T-helper 22 cell (primary cell): ENCODE results near the gene LAMC2.
"Not testable (repeated sequence)": the region's sequence is repeated elsewhere in the genome, so short reads cannot be mapped to it uniquely, and the experiment has no call there.

Source experiments
- DNase-seq: peaks from one replicate; pipeline ENCODE4 v3.0.0-alpha.2; 2020; ENCODE audit warnings: low read depth

LAMC2 gene

GRCh38 chr1:183263886-183264602, 78.0 kb downstream of the LAMC2 start:
- DNase-seq = no peak

DNA sequence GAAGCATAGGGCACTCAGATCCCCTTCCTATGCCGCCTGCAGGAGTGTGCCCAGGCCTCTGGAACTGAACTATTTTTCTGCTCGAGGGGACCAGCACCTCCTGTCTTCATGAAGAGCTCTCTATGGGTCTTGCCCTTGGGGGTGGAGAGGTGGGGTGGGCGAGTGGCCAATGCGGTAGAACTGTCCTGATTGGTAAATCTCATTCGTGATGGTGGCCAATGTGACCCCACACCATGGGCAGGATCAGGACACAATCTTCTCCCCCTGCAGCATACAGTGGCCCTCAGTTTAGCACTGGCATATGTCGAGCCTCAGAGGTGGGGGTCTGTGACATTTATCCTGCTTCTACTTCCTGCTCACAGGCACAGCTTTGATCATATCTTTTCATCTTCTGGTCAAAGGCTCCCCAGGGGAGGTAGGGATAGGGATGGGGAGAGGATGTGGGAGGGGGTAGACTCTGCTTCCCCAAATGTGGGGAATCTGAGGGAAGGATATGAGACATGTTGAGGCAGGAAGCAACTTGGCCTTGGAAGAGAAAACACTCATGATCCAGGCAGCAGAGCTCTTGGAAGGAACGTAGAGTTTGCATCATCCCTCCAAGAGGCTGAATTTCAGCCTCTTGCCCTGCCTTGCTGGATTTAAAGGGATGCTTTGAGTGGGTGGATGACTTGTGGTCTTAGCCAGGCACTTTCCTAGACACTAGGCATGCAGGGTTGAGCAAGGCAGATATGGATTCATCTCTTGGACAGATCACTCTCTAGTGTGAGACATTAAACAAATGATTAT, 81.8 kb downstream of the LAMC2 start:
- no peak for DNase-seq

- DNase-seq = no peak
These were observed 84.6 kb downstream of the LAMC2 start for GRCh38 chr1:183270541-183271141.

GRCh38 chr1:183272390-183272848, 86.4 kb downstream of the LAMC2 start:
- DNase-seq = no peak

GRCh38 chr1:183273300-183273699, 87.2 kb downstream of the LAMC2 start:
- no peak for DNase-seq

DNA sequence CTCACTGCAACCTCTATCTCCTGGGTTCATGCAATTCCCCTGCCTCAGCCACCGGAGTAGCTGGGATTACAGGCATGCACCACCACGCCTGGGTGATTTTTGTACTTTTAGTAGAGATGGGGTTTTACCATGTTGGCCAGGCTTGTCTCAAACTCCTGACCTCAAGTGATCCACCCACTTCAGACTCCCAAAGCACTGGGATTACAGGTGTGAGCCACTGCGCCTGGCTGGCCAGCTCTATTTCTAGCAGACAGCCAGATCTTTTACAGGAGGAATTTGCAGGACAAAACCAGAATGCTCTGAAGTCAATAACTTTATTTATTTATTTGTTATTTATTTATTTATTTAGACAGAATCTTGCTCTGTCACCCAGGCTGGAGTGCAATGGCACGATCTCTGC, 87.9 kb downstream of the LAMC2 start:
- not testable (repeated sequence) for DNase-seq

- DNase-seq = no peak
These were observed 88.8 kb downstream of the LAMC2 start for GRCh38 chr1:183274836-183275235.

DNA sequence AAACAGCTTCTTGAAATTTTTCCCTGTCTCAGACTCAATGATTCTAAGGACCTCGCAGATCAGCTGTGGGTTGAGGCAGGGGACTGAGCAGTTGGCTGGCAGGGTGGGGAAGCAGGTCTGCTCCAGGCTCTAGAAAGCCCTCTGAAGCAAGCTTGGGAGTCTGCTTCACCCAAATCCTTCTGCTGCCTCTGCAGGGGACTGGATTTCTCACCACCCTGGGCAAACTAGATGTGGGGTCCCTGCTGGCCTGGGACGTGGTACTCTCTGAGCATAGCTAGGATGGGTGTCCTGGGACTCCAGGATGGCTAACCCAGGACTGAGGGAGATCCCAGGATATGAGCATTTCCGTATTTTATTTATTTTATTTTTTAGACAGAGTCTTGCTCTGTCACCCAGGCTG, 89.3 kb downstream of the LAMC2 start:
- DNase-seq = no peak

DNA sequence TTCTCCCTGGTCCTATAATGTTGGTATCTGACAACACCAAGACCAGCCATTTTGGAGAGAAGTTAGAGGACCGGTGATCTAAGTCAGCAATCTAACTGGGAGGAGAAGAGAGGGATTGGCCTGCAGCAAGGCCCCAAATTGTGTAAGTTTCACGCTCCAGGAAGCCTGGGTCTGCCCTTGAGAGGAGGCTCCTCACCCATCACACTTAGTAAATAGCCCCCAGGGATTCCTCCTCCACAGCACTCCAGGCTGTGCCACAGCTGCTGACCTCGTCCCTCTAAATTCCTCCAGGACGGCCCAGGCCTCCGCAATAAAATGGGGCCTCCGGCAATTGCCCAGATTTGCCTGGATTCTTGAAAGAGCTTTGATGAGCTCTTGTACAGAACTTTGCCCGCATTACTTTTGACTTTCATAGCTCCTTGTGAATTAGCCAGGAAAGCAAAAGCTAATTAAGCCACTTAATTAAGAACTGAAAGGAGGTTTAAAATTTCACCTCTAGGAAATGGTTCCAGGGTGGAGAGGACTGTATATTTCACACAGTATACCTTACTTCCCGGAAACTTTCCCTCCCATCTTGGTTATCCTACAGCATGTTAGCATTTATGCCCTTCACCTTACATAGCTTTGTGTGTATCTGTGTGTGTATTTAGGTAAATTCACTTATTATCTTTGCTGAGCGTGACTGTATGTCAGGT, 90.5 kb downstream of the LAMC2 start:
- no peak for DNase-seq

GRCh38 chr1:183277821-183278738, 92.0 kb downstream of the LAMC2 start:
- DNase-seq = no peak

DNA sequence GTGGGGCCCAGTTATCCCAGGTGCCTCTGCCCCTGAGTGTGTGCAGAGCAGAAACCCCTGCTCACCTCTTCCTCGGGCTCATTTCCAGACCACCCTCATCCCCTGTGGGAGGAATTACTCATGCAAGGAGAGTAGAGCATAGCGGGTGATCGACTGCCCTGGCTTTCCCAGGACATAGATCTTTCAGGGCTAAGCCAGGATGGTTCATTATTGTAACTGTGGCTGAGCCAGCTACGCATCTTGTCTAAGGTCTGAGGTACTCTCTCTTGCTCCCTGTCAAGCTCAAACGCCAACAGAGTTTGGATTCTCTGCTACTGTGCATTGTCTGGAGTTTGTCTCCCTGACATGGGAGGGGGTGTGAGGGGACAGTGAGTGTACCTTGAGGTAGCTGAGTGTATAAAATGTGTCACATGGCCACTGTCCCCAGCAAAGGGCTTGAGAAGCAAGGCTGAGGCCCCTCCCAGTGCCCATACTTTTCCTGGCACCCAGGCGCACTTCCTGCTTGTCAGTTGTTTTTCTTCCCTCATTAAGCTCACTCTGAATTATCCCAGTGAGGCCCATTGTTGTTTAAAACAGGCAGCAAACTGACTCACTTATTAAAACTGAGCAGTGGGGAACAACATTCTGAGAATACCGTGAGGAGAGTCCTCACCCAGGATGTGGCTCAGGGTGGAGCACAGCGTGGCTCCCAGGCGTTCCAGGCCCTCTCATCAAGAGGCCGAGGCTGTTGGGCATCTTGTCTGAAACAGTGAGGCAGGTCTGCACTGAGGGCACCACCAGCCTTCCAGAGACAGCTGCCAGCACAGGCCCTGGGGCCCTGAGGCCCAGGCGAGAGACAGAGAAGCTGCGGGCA, 92.9 kb downstream of the LAMC2 start:
- no peak for DNase-seq

DNA sequence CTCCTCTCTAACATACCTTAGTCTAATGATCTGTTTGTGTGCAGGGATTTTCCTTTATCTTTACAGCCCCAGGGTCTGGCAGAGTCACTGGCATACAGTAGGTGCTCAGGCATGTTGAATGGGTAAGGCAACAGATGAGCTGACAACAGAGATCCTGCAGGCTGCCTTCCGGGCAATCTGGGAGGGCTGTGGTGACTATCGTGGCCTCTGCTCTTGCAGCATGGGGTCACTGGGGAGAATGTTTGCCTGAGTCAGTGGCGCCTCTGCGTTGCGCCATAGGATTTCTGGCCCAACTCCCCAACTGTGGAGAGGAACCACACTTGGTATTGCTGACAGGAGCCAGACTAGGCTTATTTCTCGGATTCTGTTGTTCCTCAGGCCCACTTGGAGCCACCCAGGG, 93.8 kb downstream of the LAMC2 start:
- no peak for DNase-seq

DNA sequence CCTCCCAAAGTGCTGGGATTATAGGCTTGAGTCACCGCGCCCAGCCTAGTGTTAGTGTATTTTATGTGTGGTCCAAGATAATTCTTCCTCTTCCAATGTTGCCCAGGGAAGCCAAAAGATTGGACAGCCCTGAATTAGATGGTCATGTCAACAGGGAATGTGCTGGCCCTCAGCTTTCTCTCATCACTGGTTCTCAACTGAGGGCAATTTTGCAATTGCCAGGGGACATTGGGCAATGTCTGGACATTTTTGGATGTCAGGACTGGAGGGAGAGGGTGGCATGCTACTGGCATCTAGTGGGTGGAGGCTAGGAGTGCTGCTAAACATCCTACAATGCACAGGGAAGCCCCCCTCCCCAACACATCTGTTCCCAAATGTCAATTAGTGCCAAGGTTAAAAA, 95.0 kb downstream of the LAMC2 start:
- DNase-seq = no peak

- no peak for DNase-seq
These were observed 95.6 kb downstream of the LAMC2 start for GRCh38 chr1:183281553-183282091.

DNA sequence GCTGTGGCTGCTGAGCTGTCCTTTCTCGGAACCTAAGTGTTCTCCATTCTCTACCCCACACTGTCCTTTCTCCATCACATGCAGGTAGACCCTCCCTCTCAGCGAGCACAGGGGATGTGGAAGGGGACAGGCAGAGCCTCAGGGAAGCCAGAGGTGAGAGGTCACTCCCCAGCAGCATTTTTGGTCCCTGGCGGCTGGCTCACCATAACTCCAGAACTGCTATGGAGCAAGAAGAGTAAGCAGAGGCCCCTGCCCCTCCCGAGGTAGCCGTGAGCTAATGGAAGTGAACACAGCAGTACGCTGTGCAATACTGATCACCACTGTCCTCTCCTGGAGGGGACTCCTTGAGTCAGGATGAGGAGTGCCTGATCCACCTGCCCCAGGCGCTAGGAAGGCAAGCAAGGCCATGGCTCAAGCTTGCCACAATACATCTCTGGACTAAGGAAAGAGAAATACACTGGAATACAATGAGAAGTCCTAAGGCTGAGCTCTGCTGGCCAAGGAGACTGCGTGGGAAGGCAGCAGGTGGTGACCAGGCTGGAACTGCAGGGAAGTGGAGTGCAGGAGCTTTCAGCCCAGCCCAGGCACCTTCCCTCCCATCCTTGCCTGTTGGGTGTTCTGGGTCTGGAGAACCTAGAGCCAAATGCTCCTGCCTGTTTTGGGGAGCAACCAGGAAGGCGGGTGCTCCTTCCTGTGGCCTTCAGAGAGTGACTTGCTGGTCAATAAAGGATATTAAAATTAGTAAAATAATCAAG, 96.2 kb downstream of the LAMC2 start:
- no peak for DNase-seq

- no peak for DNase-seq
These were observed 97.2 kb downstream of the LAMC2 start for GRCh38 chr1:183283286-183283685.

DNA sequence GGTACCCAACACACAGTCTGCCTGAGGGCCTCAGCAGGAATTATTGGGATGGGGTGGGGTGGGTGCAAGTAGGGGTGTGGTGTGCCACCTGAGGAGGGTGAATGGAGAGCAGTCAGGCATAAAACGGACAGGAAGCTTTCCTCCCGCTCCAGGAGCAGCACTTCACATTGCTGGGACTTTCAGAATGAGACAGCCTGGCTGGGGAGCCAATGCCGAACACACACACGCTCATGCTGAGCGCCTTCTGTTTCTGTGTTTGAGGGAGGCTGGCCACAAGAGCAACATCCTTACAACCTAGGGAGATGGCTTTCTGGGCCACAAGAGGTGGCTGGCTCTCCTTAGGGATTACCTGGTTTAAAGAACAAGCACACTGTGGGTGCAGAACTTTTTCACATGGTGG, 98.0 kb downstream of the LAMC2 start:
- DNase-seq = no peak

GRCh38 chr1:183285256-183285655, 99.2 kb downstream of the LAMC2 start:
- DNase-seq = no peak

GRCh38 chr1:183285746-183286145, 99.7 kb downstream of the LAMC2 start:
- no peak for DNase-seq
